Thyroid gland (tissue), 4 donors: Measurements from ENCODE around the gene TRPC3.

Source experiments
- POLR2A ChIP-seq, 2 donors: fragments of 450-650 bp; IDR thresholded peaks; one replicate each; pipeline ENCODE4 v1.6.1; 2017; ENCODE audit warnings: antibody characterized with exemption in 2 of 2, mild to moderate bottlenecking in 2 of 2, moderate library complexity in 1 of 2
- TF ChIP-seq, protein P1 (sequence below), 6 experiments: fragments of 200-600 bp in 3 of 6; fragments of 450-650 bp in 3 of 6; sonication (generic) in 3 of 6; IDR thresholded peaks; one replicate each; pipeline ENCODE4 v1.5.1; 2016 to 2019; ENCODE audit warnings: antibody characterized with exemption in 6 of 6, mild to moderate bottlenecking in 2 of 6, inconsistent platforms in 1 of 6, moderate library complexity in 1 of 6

DNA sequence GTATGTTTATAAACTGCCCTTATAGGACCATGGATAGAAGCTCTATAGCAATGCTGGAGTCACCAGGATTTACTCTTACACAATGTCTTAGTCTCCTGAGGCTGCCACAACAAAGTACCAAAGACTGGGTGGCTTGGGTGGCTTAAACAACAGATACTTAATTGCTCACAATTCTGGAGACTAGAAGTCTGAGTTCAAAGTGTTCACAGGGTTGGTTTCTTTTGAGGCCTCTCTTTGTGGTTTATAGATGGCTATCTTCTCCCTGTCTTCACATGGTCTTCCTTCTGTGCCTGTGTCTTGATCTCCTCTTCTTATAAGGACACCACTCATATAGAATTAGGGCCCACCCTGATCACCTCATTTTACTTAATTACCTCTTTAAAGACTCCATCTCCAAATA, 2.0 kb upstream of the TRPC3 start:
- TF ChIP-seq, protein P1, sequence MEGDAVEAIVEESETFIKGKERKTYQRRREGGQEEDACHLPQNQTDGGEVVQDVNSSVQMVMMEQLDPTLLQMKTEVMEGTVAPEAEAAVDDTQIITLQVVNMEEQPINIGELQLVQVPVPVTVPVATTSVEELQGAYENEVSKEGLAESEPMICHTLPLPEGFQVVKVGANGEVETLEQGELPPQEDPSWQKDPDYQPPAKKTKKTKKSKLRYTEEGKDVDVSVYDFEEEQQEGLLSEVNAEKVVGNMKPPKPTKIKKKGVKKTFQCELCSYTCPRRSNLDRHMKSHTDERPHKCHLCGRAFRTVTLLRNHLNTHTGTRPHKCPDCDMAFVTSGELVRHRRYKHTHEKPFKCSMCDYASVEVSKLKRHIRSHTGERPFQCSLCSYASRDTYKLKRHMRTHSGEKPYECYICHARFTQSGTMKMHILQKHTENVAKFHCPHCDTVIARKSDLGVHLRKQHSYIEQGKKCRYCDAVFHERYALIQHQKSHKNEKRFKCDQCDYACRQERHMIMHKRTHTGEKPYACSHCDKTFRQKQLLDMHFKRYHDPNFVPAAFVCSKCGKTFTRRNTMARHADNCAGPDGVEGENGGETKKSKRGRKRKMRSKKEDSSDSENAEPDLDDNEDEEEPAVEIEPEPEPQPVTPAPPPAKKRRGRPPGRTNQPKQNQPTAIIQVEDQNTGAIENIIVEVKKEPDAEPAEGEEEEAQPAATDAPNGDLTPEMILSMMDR (IDR thresholded peaks at IDR 0.05): no peak
- TF ChIP-seq POLR2A (IDR thresholded peaks at IDR 0.05): no peak
